Measurements from ENCODE around the gene USP34. TPM values are rescaled to one million over a fixed set of nuclear protein-coding genes. Genes with fewer than 3 reads are reported as not detected.
"Not testable (repeated sequence)": the region's sequence is repeated elsewhere in the genome, so short reads cannot be mapped to it uniquely, and the experiment has no call there.

The USP34 gene
- total RNA-seq, 4 donors from 2014 or later: 120 to 210 (median 157) TPM

DNA sequence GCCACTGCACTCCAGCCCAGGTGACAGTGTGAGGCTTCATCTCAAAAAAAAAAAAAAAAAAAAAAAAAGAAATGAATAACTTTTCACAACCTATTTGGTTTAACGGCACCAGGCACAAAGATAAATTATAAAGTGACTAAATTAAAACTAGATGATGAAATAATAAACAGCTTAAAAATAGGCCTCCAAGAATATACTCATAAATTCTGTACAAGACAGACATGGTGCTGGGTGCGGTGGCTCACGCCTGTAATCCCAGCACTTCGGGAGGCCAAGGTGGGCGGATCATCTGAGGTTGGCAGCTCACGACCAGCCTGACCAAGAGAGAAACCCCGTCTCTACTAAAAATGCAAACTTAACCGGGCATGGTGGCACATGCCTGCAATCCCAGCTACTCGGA lies 19.7 kb downstream of the USP34 start:
- ATAC-seq: no peak
- Histone ChIP-seq H3K9me3 (peaks cover 0 to 3% (median 0%) of the 10 kb centered on the region in 3 donors), H3K27ac (no peak overlapping the region), H3K4me3 (no peak overlapping the region), H3K4me1 (peaks cover 0 to 30% (median 0%) of the 10 kb centered on the region in 3 donors), H3K36me3 (no peaks in the 10 kb centered on the region), H3K27me3 (no peaks in the 10 kb centered on the region)
- 94% methylated on average over 9 of the region's 9 CpGs; no CpG with 5 or more reads in 1 of the 2 donors for WGBS, 2 donors (ENCODE audit: low coverage in 1 of 2)
- TF ChIP-seq POLR2AphosphoS5 (IDR thresholded peaks at IDR 0.05) (no peak), EP300 (IDR thresholded peaks at IDR 0.05) (no peak), POLR2A (IDR thresholded peaks at IDR 0.05) (no peak)
- TF ChIP-seq, protein P1, sequence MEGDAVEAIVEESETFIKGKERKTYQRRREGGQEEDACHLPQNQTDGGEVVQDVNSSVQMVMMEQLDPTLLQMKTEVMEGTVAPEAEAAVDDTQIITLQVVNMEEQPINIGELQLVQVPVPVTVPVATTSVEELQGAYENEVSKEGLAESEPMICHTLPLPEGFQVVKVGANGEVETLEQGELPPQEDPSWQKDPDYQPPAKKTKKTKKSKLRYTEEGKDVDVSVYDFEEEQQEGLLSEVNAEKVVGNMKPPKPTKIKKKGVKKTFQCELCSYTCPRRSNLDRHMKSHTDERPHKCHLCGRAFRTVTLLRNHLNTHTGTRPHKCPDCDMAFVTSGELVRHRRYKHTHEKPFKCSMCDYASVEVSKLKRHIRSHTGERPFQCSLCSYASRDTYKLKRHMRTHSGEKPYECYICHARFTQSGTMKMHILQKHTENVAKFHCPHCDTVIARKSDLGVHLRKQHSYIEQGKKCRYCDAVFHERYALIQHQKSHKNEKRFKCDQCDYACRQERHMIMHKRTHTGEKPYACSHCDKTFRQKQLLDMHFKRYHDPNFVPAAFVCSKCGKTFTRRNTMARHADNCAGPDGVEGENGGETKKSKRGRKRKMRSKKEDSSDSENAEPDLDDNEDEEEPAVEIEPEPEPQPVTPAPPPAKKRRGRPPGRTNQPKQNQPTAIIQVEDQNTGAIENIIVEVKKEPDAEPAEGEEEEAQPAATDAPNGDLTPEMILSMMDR (IDR thresholded peaks at IDR 0.05): no peak

DNA sequence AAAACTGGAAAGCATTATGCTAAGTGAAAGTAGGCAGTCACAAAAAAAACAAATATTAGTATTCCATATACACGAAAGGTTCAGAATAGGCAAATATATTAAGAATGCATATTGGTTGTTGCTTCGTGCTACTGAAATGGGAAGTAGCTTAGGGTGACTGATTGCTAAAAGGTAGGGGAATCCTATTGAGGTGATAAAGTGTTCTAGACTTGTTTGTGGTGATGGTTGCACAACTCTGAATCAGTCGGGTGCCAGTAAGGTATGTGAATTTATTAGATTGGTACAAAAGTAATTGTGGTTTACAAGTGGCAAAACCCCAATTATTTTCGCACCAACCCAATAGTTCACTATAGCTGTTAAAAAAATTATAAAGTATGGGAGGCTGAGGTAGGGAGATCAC lies 20.7 kb downstream of the USP34 start:
- peaks cover 0 to 3% (median 0%) of the 10 kb centered on the region in 3 donors for H3K9me3 ChIP-seq
- 91 to 93% methylated on average over 4 of the region's 4 CpGs for WGBS, 2 donors (ENCODE audit: low coverage in 1 of 2)

DNA sequence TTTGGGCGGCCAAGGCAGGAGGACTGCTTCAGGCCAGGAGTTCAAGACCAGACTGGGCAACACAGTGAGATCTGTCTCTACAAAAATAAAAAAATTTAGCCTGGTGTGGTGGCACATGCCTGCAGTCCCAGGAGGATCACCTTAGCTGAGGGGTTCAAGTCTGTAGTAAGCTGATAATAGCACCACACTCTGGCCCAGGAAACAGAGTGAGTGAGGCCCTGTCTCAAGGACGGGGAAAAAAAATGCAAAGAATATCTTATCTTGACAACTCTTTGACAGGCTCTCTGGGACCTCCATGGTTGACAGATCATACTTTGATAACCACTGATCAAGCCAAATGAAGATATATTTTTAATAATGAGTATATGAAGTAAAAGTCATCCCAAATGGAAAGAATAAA lies 22.7 kb downstream of the USP34 start:
- TF ChIP-seq, protein P1 (IDR thresholded peaks at IDR 0.05): no peak
- TF ChIP-seq POLR2A (IDR thresholded peaks at IDR 0.05) (no peak), EP300 (IDR thresholded peaks at IDR 0.05) (no peak), POLR2AphosphoS5 (IDR thresholded peaks at IDR 0.05) (no peak)
- peaks cover 0 to 3% (median 0%) of the 10 kb centered on the region in 3 donors for H3K9me3 ChIP-seq
- no peaks in the 10 kb centered on the region for H3K36me3 ChIP-seq
- H3K4me1 ChIP-seq: peaks cover 0 to 12% (median 0%) of the 10 kb centered on the region in 3 donors
- WGBS, 2 donors (ENCODE audit: low coverage in 1 of 2): 74 to 100% methylated on average over 1 to 2 of the region's 2 CpGs
- no peak overlapping the region for H3K27ac ChIP-seq
- no peak overlapping the region for H3K4me3 ChIP-seq
- ATAC-seq: no peak
- H3K27me3 ChIP-seq: no peaks in the 10 kb centered on the region

More for the DNA sequence above, 20.7 kb downstream of the USP34 start:
- H3K27ac ChIP-seq: no peak overlapping the region
- TF ChIP-seq, protein P1 (IDR thresholded peaks at IDR 0.05): no peak
- TF ChIP-seq POLR2A (IDR thresholded peaks at IDR 0.05) (no peak), EP300 (IDR thresholded peaks at IDR 0.05) (no peak), POLR2AphosphoS5 (IDR thresholded peaks at IDR 0.05) (no peak)
- no peaks in the 10 kb centered on the region for H3K27me3 ChIP-seq
- H3K36me3 ChIP-seq: no peaks in the 10 kb centered on the region
- H3K4me3 ChIP-seq: no peak overlapping the region
- H3K4me1 ChIP-seq: peaks cover 0 to 20% (median 0%) of the 10 kb centered on the region in 3 donors
- no peak for ATAC-seq

DNA sequence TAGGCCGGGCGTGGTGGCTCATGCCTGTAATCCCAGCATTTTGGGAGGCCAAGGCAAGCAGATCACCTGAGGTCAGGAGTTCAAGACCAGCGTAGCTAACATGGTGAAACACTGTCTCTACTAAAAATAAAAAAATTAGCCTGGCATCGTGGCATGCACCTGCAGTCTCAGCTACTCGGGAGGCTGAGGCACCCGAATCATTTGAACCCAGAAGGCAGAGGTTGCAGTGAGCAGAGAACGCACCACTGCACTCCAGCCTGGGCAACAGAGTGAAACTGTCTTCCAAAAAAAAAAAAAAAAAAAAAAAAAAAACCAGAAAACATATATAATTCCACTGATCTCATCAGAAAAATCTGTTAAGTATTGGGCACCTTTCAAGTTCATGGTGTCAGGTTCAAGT lies 23.9 kb downstream of the USP34 start:
- H3K4me3 ChIP-seq, H3K27me3 ChIP-seq, ATAC-seq, H3K27ac ChIP-seq, H3K9me3 ChIP-seq, H3K4me1 ChIP-seq, H3K36me3 ChIP-seq: not testable (repeated sequence)
- 87 to 100% methylated on average over 1 to 3 of the region's 7 CpGs for WGBS, 2 donors (ENCODE audit: low coverage in 1 of 2)

DNA sequence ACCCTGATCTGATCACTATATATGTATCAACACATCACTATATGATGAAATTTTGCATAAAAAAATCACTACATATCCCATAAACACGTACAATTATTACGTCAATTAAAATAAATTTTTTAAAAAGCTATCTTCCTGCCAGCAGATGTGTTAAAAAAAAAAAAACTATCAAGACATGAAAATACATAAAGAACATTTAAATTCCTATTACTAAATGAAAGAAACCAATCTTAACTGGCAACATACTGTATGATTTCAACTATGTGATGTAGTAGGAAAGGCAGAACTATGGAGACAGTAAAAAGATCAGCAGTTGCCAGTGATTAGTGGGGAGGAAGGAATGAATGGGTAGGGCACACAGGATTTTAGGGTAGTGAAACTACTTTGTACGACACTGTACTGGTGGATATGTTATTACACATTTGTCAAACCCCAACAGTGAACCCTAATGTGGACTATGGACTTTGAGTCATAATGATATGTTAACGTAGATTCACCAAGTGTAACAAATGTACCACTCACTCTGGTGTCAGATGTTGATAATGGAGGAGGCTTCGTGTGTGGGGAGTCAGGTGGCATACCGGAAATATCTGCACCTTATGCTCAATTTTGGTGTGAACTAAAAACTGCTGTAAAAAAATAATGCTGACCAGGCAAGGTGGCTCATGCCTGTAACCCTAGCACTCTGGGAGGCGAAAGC lies 27.4 kb downstream of the USP34 start:
- 89 to 94% methylated on average over 5 to 7 of the region's 7 CpGs for WGBS, 2 donors (ENCODE audit: low coverage in 1 of 2)
- Histone ChIP-seq H3K4me3 (no peak overlapping the region), H3K9me3 (no peaks in the 10 kb centered on the region), H3K27ac (no peak overlapping the region), H3K36me3 (no peaks in the 10 kb centered on the region), H3K27me3 (no peaks in the 10 kb centered on the region), H3K4me1 (peaks cover 0 to 40% (median 5%) of the 10 kb centered on the region in 3 donors)
- TF ChIP-seq, protein P1 (IDR thresholded peaks at IDR 0.05): no peak
- TF ChIP-seq POLR2A (IDR thresholded peaks at IDR 0.05) (no peak), EP300 (IDR thresholded peaks at IDR 0.05) (no peak), POLR2AphosphoS5 (IDR thresholded peaks at IDR 0.05) (no peak)
- peak; percentile 16 for ATAC-seq

All from gastroesophageal sphincter (tissue), 4 donors.